ENCODE data around the gene CCND3. TPM values are rescaled to one million over a fixed set of nuclear protein-coding genes. Genes with fewer than 3 reads are reported as not detected.
A peak's percentile ranks its signal among the peaks of the same experiment; 100 is the strongest.

CCND3 gene
- total and polyA plus RNA-seq, 2 of the 13 experiments (the other 11 are each of a cell fraction or from before 2014, with no cell fraction given), result 4.3 to 7.2 TPM

DNA sequence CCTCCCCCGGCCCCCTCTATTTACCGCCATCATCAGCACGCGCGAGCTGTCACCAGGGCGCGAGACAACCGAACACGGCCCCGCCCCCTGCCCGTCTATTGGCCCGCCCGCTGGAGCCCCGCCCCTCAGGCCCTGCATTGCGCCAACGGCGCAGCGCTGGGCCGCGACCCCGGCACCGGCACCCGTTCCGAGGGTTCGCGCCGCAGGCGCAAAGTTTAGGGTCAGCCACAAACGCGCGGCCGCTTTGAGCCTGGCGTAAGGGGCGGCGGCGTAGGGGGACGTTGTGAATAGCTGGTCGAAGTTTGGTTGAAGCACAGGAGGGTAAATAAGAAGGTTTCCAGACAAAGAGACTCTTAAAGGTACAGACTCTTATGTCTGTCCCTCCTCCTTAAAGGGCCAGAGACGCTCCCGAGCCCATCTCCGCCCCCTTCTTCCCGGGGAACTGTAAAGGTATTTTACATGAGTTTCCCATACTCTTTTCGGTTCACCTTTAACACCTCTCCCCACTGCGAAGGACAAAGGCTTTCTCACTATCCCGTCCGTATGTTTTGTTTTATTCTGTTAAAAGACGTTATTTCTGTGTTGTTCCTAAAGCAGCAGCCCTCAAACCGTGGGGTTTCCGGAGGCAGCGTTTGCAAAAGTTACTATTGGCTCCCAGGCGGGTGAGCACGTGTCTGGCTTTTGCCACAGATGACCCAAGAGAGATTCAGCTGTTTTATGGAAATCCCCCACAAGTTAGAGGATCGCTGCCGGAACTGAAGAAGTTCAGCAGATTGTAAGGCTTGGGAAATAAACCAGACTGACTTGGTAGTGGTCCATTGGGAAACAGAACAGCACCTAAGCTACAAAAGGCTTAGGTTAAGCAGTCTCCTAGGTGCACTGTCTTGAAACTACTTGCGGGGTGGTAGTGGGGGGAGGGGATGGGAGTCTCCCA, 46.0 kb downstream of the CCND3 start, which contains the start of gene USP49 (continued):
- TF ChIP-seq ZMYM3 (CRISPR knock-in tag; IDR thresholded peaks at IDR 0.05) (no peak), ZNF124 (CRISPR knock-in tag; IDR thresholded peaks at IDR 0.05) (no peak), ASH2L (IDR thresholded peaks at IDR 0.05; ENCODE audit: insufficient read length, low read depth, low read length) (peak; percentile 77), ZNF546 (CRISPR knock-in tag; conservative IDR thresholded peaks at IDR 0.05) (no peak), ZKSCAN8 (CRISPR knock-in tag; IDR thresholded peaks at IDR 0.05; ENCODE audit: borderline replicate concordance) (no peak), TP53 (CRISPR knock-in tag; conservative IDR thresholded peaks at IDR 0.05) (no peak), RARA (CRISPR knock-in tag; IDR thresholded peaks at IDR 0.05) (no peak), SP140L (CRISPR knock-in tag; IDR thresholded peaks at IDR 0.05; ENCODE audit: borderline replicate concordance) (no peak), RAD21 (CRISPR knock-in tag; IDR thresholded peaks at IDR 0.05) (no peak), TARDBP (CRISPR knock-in tag; IDR thresholded peaks at IDR 0.05) (no peak), ZNF354B (CRISPR knock-in tag; IDR thresholded peaks at IDR 0.05) (no peak), ZNF530 (CRISPR knock-in tag; IDR thresholded peaks at IDR 0.05; ENCODE audit: low read depth) (no peak), GATA4 (IDR thresholded peaks at IDR 0.05; ENCODE audit: borderline replicate concordance, low read depth) (no peak), MEF2D (CRISPR knock-in tag; IDR thresholded peaks at IDR 0.05) (no peak), ZNF678 (CRISPR knock-in tag; IDR thresholded peaks at IDR 0.05) (no peak), ZNF451 (CRISPR knock-in tag; IDR thresholded peaks at IDR 0.05) (no peak), ZNF101 (CRISPR knock-in tag; IDR thresholded peaks at IDR 0.05; ENCODE audit: borderline replicate concordance, low read depth) (no peak), AGO2 (optimal IDR thresholded peaks at IDR 0.05; ENCODE audit: low read depth, low read length) (peak; percentile 84), TAF15 (IDR thresholded peaks at IDR 0.05; ENCODE audit: low read depth, low read length, poor library complexity, severe bottlenecking) (no peak), KDM2A (CRISPR knock-in tag; IDR thresholded peaks at IDR 0.05; ENCODE audit: borderline replicate concordance, low read depth) (peak; percentile 92), GLI4 (CRISPR knock-in tag; IDR thresholded peaks at IDR 0.05; ENCODE audit: borderline replicate concordance) (peak; percentile 51; the same call in 1 of the 2 replicates), AGO1 (IDR thresholded peaks at IDR 0.05; ENCODE audit: low read depth, low read length, poor library complexity, severe bottlenecking) (peak; percentile 97), SRSF1 (optimal IDR thresholded peaks at IDR 0.05; ENCODE audit: low read depth, low read length) (no peak), ZNF251 (CRISPR knock-in tag; IDR thresholded peaks at IDR 0.05) (no peak)
- TF ChIP-seq, protein P1, sequence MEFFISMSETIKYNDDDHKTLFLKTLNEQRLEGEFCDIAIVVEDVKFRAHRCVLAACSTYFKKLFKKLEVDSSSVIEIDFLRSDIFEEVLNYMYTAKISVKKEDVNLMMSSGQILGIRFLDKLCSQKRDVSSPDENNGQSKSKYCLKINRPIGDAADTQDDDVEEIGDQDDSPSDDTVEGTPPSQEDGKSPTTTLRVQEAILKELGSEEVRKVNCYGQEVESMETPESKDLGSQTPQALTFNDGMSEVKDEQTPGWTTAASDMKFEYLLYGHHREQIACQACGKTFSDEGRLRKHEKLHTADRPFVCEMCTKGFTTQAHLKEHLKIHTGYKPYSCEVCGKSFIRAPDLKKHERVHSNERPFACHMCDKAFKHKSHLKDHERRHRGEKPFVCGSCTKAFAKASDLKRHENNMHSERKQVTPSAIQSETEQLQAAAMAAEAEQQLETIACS (CRISPR knock-in tag; IDR thresholded peaks at IDR 0.05), result no peak
- TF ChIP-seq, protein P2, sequence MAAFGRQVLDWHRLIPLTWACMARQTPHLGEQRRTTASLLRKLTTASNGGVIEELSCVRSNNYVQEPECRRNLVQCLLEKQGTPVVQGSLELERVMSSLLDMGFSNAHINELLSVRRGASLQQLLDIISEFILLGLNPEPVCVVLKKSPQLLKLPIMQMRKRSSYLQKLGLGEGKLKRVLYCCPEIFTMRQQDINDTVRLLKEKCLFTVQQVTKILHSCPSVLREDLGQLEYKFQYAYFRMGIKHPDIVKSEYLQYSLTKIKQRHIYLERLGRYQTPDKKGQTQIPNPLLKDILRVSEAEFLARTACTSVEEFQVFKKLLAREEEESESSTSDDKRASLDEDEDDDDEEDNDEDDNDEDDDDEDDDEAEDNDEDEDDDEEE (CRISPR knock-in tag; IDR thresholded peaks at IDR 0.05), result 0 out of 2 replicates have a peak, but pooled peaks have one; percentile 37
- TF ChIP-seq, protein P3, sequence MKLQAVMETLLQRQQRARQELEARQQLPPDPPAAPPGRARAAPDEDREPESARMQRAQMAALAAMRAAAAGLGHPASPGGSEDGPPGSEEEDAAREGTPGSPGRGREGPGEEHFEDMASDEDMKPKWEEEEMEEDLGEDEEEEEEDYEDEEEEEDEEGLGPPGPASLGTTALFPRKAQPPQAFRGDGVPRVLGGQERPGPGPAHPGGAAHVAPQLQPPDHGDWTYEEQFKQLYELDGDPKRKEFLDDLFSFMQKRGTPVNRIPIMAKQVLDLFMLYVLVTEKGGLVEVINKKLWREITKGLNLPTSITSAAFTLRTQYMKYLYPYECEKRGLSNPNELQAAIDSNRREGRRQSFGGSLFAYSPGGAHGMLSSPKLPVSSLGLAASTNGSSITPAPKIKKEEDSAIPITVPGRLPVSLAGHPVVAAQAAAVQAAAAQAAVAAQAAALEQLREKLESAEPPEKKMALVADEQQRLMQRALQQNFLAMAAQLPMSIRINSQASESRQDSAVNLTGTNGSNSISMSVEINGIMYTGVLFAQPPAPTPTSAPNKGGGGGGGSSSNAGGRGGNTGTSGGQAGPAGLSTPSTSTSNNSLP (IDR thresholded peaks at IDR 0.05; ENCODE audit: low read depth, low read length), result no peak
